Gastrocnemius medialis (tissue), 4 donors: ENCODE results near the gene SYNM.

Source experiments
- POLR2A ChIP-seq, 2 donors: fragments of 450-650 bp; IDR thresholded peaks; one replicate each; pipeline ENCODE4 v1.6.1; 2017; ENCODE audit warnings: antibody characterized with exemption in 2 of 2, mild to moderate bottlenecking in 2 of 2, moderate library complexity in 2 of 2
- TF ChIP-seq, protein P1 (sequence below), 5 experiments: fragments of 450-650 bp in 3 of 5; fragments of 200-600 bp in 2 of 5; sonication (generic) in 2 of 5; IDR thresholded peaks in 4 of 5; conservative IDR thresholded peaks in 1 of 5; 1 replicate in 4 of 5; 2 replicates in 1 of 5; pipeline ENCODE4 v1.5.1; 2016 to 2019; ENCODE audit warnings: antibody characterized with exemption in 5 of 5, mild to moderate bottlenecking in 3 of 5, moderate library complexity in 3 of 5

DNA sequence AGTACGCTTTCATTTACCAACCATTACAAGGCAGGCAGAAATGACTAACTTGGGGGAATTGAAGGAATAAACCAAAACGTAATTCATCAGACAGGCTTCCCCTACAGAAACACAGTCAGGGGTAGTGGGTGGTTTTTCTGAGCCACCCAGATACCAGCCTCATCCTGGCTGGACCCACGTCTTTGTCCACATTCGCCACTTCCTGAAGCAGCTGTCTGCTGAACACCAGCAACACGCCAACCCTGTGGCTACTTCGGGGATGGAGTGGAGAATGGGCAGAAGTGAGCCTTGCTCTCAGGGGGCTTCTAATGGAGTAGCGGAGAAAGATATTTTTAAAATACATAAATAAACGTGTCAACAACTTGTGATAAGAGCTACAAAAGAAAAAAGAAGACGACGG is 40.1 kb downstream of the SYNM start:
- no peak for TF ChIP-seq POLR2A (IDR thresholded peaks at IDR 0.05)
- TF ChIP-seq, protein P1, sequence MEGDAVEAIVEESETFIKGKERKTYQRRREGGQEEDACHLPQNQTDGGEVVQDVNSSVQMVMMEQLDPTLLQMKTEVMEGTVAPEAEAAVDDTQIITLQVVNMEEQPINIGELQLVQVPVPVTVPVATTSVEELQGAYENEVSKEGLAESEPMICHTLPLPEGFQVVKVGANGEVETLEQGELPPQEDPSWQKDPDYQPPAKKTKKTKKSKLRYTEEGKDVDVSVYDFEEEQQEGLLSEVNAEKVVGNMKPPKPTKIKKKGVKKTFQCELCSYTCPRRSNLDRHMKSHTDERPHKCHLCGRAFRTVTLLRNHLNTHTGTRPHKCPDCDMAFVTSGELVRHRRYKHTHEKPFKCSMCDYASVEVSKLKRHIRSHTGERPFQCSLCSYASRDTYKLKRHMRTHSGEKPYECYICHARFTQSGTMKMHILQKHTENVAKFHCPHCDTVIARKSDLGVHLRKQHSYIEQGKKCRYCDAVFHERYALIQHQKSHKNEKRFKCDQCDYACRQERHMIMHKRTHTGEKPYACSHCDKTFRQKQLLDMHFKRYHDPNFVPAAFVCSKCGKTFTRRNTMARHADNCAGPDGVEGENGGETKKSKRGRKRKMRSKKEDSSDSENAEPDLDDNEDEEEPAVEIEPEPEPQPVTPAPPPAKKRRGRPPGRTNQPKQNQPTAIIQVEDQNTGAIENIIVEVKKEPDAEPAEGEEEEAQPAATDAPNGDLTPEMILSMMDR (IDR thresholded peaks at IDR 0.05 in 4 of 5, conservative IDR thresholded peaks at IDR 0.05 in 1 of 5), result no peak
